SHP77 treated with DMSO at 0.1 percent for 48 hours (cell line): Measurements from ENCODE around the gene ITGAE.
"Not testable (repeated sequence)": the region's sequence is repeated elsewhere in the genome, so short reads cannot be mapped to it uniquely, and the experiment has no call there.

Source experiments
- DNase-seq: peaks from one replicate; lab custom pipeline; 2025; lab: John Stamatoyannopoulos, UW

ITGAE gene

GRCh38 chr17:3794557-3795389, 6.2 kb downstream of the ITGAE start:
- DNase-seq, result no peak

GRCh38 chr17:3794152-3794551, 6.8 kb downstream of the ITGAE start:
- DNase-seq, result not testable (repeated sequence)

DNA sequence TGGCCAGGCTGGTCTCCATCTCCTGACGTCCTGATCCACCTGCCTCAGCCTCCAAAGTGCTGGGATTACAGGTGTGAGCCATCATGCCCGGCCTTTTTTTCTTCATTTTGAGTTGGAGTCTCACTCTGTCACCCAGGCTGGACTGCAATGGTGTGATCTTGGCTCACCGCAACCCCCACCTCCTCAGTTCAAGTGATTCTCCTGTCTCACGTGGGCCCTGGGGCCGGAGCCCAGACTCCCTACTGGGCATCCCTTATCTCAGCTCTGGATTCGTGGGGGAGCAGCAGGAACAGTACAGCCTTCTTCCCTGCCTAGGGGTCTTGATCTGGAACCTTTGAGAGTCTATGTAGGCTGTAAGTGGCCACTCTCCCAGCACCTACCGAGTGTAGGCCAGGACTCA, 7.7 kb downstream of the ITGAE start:
- DNase-seq, result not testable (repeated sequence)

DNA sequence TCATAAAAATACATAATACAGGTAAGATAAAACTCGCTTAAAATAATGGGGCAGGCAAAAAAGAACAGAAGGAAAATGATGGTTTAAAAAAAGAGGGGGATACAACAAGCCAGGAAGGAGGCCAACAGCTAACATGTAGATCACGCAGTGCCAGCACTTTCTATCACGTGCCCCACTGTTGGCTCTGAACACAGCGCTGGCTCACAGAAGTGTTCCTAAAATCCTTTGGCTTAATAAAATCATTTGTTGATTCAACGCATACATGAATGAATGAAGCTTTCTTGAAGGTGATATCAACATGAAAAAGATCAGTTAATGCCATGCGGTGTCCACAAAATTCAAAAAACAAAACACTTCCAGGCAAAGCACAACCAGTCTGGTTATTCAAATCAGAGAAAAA, 8.5 kb downstream of the ITGAE start:
- DNase-seq, result no peak

DNA sequence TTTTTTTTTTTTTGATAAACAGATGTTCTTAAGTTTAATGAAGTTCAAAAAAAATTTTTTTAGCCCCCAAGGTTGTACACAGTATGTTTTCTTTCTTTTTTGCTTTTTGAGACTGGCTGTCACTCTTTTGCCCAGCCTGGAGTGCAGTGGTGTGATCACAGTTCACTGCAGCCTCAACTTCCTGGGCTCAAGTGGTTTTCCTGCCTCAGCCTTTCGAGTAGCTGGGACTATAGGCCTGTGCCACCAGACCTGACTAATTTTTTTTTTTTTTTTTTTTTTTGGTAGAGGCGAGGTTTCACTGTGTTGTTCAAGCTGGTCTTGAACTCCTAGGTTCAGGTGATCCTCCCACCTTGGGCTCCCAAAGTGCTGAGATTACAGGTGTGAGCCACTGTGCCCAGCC, 12.8 kb downstream of the ITGAE start:
- no peak for DNase-seq

DNA sequence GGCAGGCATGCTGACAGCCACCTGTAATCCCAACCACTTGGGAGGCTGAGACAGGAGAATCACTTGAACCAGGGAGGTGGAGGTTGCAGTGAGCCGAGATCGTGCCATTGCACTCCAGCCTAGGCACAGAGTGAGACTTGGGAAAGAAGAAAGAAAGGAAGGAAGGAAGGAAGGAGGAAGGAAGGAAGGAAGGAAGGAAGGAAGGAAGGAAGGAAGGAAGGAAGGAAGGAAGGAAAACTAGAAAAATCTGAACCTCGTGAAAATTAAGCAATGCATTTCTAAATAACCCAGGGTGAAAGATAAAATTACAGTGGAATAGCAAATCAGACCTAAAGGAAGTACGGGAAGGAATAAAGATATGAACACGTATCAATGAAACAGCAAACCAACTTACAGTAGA, 15.7 kb downstream of the ITGAE start:
- not testable (repeated sequence) for DNase-seq

DNA sequence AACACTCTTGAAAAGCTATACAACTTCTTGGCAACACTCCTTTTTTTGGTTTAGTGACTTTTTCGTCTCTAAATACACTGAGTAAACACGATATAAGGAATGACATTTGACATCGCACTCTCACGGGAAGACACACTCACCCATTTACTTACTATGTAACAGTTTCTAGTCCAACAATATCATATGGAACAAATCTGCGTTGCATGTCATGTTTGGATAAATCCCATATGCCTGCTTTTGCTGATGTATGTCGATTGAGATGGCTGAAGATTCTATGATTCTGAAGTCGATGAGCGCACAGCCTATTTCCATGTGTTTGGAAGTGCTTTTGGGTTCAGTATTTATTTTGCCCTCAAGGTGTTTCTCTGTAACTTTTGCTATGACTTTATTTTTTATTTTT, 18.2 kb downstream of the ITGAE start:
- no peak for DNase-seq

DNA sequence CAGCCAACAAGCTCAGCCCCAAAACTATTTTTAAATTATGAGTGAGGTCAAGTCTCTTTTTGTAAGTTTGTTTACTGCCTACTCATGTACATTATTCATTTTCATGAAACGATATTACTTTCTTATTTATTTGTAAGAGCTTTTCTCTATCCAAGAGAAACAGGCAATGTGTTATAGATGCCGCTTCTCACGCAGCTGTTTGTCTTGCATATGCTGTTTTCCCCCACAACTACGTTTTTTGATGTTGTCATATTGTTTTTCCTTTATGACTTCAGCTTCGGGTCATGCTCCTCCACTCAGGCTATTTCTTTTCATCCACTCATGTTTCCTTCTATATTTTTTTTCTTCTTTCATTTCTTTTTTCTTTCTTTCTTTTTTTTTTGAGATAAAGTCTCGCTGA, 20.0 kb downstream of the ITGAE start:
- no peak for DNase-seq

GRCh38 chr17:3777366-3778120, 23.4 kb downstream of the ITGAE start:
- DNase-seq, result no peak

DNA sequence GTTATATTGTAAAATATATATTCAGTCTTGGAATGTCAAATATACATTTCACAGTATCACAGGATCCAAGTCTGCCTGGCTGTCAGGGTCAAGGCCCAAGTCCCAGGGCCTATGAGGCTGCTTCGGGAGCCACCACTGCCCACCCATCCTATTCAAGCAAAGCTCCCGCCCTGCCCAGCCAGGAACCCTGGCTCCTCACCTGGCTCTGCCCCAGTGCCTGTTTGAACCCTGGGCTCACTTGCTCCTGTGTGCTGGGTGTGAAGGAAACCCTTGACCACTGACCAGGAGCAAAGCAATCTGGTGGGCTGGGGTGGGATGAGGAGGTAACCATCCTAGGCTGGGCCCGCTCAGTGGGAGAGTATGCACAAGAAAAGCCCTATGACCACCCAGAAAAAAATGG, 27.0 kb downstream of the ITGAE start:
- DNase-seq, result no peak

DNA sequence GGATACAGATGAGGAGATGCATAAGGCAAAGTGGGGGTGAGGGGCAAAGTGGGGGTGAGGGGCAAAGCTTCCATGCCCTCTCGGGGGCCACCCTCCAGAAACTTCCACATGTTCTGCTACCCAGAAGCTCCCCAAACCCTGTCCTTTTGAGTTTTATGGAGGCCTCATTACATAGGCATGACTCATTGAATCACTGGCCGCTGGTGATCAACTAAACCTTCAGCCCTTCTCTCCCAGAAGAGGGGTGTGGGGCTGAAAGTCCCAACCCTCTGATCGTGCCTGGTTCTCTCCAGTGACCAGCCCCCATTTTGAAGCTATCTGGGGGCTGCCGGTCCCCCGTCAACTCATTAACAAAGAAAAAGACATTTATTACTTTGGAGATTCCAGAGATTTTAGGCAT, 27.5 kb downstream of the ITGAE start:
- no peak for DNase-seq

DNA sequence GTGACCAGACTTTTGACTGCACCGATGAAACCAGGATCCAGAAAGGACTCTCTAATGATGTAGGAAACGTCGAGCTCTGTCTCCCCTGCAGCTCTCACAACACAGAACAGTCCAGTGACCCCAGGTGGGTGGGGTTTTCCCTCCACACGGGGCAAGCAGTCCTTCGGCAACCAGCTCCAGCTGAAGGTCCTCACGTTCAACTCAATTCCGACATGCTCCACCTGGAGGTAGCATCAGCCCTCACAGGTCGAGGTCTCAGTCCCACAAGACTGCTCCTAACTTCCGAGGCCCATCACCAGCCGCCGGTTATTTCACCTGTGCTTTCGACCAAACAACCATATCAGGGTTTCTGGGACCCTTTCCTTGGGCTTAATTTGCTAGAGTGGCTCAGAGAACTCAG, 28.2 kb downstream of the ITGAE start:
- DNase-seq, result no peak

DNA sequence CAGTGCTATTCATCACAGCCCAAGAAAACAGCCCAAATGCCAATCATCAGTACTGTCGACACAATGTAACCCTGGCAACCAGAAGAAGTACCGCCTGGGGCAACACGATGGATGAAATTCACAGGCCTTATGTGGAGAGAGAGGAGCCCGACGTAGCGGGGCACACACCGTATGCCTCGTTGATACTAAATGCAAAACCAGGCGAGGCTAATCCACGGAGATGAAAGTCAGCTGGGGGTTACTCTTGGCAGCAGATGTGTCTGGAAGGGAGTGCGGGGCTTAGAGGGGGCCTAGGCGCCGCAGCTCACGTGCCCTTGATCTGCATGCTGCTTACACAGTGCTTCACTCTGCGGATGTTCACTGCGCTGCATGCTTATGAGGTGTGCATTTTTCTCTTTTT, 29.8 kb downstream of the ITGAE start:
- DNase-seq, result no peak

- DNase-seq, result no peak
These were observed 30.5 kb downstream of the ITGAE start for GRCh38 chr17:3770466-3770865.

DNA sequence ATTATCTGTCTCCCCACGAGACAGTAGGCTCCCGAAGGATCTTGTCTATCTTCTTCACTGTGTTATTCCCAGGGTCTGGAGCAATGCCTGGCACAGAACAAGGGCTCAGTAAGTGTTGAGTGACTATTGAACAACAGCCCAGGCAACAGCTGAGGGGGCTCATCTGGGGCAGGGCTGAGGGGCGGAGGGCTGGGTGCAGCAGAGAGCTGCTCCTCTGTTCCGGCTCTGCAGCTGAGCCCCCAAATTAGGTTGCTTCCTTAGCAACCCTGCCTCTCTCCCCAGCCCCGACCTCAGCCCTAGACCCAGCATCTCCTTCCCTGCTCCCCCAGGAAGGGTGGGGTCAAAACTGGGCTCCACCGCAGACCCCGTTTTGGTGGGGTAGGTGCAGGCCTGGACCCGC, 32.2 kb downstream of the ITGAE start:
- DNase-seq, result no peak

DNA sequence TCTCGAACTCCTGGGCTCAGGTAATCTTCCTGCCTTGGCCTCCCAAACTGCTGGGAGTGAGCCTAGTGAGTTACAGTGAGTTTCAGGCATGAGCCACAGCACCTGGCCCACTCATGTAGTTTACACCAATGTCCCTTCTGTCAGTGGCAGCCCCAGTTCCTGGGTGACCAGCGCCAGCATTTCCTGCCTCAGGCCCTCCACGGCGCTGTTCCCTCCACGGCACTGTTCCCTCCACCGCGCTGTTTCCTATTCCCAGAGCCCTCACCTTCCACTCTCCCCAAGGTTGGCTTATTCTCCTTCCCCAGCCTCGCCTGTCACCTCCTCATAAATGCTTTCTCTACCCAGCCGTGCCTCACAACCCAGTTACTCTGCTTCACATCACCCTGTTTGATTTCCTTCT, 32.6 kb downstream of the ITGAE start:
- DNase-seq, result no peak

DNA sequence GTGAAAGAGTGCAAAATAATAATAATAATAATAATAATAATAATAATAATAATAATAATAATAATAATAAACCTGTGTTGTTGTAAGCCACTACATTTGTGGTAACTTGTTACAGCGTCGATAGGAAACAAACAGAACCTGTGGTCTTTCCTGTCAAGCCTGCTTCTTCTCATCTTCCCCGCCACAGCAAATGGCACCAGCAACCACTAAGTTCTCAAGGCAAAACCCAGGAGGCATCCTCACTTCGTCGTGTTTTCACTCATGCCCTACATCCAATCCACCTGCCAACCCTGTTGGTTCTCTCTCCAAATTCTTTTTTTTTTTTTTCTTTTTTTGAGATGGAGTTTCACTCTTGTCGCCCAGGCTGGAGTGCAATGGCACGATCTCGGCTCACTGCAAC, 34.2 kb downstream of the ITGAE start:
- DNase-seq, result no peak

DNA sequence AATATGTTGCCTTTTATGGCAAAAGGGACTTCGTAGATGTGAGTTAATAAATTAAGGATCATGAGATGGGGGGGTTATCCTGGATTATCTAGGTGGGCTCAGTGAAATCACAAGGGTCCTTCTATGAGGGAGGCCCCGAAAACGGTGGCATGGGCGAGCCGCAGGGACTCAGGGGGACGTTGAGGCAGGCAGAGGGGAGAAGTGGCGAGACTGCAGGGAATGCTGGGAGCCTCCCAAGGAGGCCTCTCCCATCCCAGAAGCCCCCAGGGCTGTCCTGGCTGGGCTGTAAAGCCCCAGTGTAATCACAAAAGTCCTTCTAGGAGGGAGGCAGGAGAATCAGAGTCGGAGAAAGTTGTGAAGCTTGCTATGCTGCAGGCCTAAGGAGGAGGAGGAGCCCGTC, 35.0 kb downstream of the ITGAE start:
- DNase-seq, result no peak

GRCh38 chr17:3763777-3764170, 37.2 kb downstream of the ITGAE start:
- no peak for DNase-seq

- DNase-seq, result no peak
These were observed 37.8 kb downstream of the ITGAE start for GRCh38 chr17:3762922-3763776.

DNA sequence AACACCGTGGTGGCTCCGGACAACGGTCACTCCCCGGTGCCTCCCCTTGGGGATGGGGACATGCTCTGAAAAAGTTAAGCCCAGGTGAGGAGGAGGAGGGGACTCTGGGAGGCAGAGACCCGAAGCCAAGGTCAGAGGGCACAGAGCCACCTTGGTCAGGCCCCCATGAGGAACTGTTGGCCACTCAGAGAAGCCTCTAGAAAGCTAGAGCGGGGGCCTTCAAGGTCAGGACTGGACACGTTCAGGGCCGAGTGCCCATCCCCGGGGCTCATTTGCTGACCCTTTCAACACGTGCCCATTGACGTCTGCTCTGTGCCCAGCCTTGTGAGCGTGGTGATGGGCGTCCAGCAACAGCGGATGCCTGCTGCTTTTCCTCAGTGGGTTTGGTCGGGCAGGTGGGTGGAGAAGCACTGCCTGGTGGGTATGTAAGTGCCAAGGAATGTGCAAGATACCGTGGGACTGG, 39.0 kb downstream of the ITGAE start:
- no peak for DNase-seq
